ENCODE data around the gene SORL1-AS1.

SORL1-AS1 gene

DNA sequence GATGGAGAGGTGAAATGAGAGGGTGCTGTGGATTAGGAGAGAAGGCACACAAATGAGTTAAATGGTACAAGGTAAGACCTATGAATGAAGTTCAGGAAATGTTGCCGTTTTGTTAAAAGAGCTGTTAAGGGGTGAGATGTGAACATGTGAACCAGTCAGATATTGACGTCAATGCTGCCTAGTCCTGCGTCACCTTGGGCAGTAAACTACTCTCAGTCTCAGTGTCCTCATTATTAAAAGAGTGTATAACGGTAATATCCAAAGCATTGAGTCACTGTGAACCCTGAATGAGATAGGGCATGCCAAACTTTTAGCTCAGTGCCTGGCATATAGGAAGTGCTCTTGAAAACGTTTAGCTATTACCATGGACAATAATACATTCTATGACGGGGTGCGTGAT lies 32.4 kb upstream of the SORL1-AS1 start:
- no peak for ATAC-seq (ENCODE audit: low read depth)
- in situ Hi-C loops (cut with MboI; ENCODE audit: low sequenced_read_pairs): no loop called here
- Histone ChIP-seq H3K4me1 (ENCODE audit: control insufficient read depth, insufficient read depth, low read length) (peaks cover 2% of the 10 kb centered on the region; the same call in 1 of the 2 replicates), H3K4me3 (ENCODE audit: insufficient read depth, low read depth, low read length) (no peak overlapping the region), H4K91ac (ENCODE audit: insufficient read depth, low read depth, low read length) (no peak overlapping the region), H2BK5ac (ENCODE audit: low read depth, low read length, poor library complexity, severe bottlenecking) (no peak overlapping the region), H3K27ac (ENCODE audit: insufficient read depth, low read length) (no peak overlapping the region), H3K9ac (ENCODE audit: low read depth, low read length) (no peak overlapping the region), H3K27me3 (ENCODE audit: control insufficient read depth, insufficient read depth, low read length) (peaks cover 2% of the 10 kb centered on the region; the same call in 1 of the 2 replicates), H3K79me1 (ENCODE audit: low read depth in 1 of 2, low read length in 2 of 2) (no peaks in the 10 kb centered on the region), H3K9me3 (ENCODE audit: control insufficient read depth, insufficient read depth, low read length) (no peaks in the 10 kb centered on the region), H2BK15ac (ENCODE audit: low read depth, low read length) (no peak overlapping the region), H4K8ac (ENCODE audit: low read depth in 2 of 2, low read length in 2 of 2) (no peak overlapping the region), H3K4ac (ENCODE audit: low read depth, low read length) (no peak overlapping the region), H2BK20ac (ENCODE audit: low read depth, low read length) (no peak overlapping the region), H3K56ac (ENCODE audit: extremely low read depth, insufficient read depth, low read length) (no peak overlapping the region), H3K14ac (replicated peaks; ENCODE audit: low read depth, low read length) (no peak overlapping the region), H2AFZ (replicated peaks; ENCODE audit: low read length, poor library complexity) (no peak overlapping the region), H4K5ac (ENCODE audit: low read depth, low read length) (no peak overlapping the region), H3K36me3 (ENCODE audit: control insufficient read depth, insufficient read depth, low read length) (no peaks in the 10 kb centered on the region), H3K4me2 (ENCODE audit: low read depth, low read length) (no peak overlapping the region), H3K23ac (ENCODE audit: low read depth, low read length) (no peak overlapping the region), H2AK5ac (ENCODE audit: low read depth, low read length) (no peak overlapping the region), H4K20me1 (ENCODE audit: insufficient read depth, low read length) (no peaks in the 10 kb centered on the region), H3K9me1 (ENCODE audit: insufficient read depth, low read length) (no peaks in the 10 kb centered on the region; the same call in 1 of the 2 replicates), H2AK9ac (replicated peaks; ENCODE audit: low read depth, low read length, poor library complexity) (no peak overlapping the region), H2BK120ac (ENCODE audit: low read depth, low read length) (no peak overlapping the region), H3K18ac (ENCODE audit: low read depth, low read length) (no peak overlapping the region)
- ChIA-PET CTCF (no interaction called here), POLR2A (ENCODE audit: unreplicated experiment) (no interaction called here)
- TF ChIP-seq POLR2A (IDR thresholded peaks at IDR 0.05; ENCODE audit: low read depth, low read length) (no peak), CHD1 (IDR thresholded peaks at IDR 0.05; ENCODE audit: low read depth, low read length) (no peak), NFE2L2 (IDR thresholded peaks at IDR 0.05; ENCODE audit: low read depth, low read length) (no peak)
- no peak for DNase-seq
- 92% methylated on average over 2 of the region's 7 CpGs; no CpG with 5 or more reads in 1 of the 2 experiments for WGBS, 2 experiments (ENCODE audit: extremely low coverage in 2 of 2, insufficient read length in 1 of 2)
- BruUV-seq (replicated peaks): no TSS peak
- dilution Hi-C loops (cut with HindIII; ENCODE audit: low sequenced_read_pairs, unreplicated experiment): no loop called here
- intact Hi-C loops (cut with micrococcal nuclease): no loop called here

All from IMR-90 (cell line).